ENCODE results near the gene KEL.

Gene KEL

DNA sequence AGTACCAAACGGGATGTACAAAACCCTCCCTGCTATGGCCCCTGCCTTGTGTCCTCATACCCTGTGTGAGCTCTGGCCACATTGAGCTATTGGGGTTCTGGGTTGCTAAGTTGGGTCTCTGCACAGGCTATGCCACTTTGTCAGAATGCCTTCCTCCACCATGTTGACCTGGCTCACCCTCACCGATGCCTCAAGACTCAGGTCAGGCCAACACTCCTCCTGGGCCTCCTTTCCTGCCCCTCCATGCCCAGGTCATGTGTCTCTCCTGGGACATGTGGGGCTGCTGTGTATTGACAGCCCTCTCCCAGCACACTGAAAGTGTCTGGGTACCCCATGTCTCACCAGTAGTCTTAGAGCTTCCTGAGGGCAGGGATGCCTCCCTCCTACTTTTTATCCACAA lies 43.3 kb downstream of the KEL start:
- Histone ChIP-seq H3K4me1 (ENCODE audit: low read length) (no peaks in the 10 kb centered on the region), H3K27me3 (replicated peaks; ENCODE audit: insufficient read depth, low read length) (no peaks in the 10 kb centered on the region), H3K9me2 (replicated peaks; ENCODE audit: insufficient read depth, low read length) (no peaks in the 10 kb centered on the region), H3K9ac (ENCODE audit: low read length) (no peak overlapping the region), H3K9me3 (replicated peaks; ENCODE audit: insufficient read depth, low read length) (no peaks in the 10 kb centered on the region), H2AFZ (ENCODE audit: low read length) (no peak overlapping the region), H3K4me2 (ENCODE audit: low read depth, low read length) (no peak overlapping the region), H3K4me3 (ENCODE audit: low read length) (no peak overlapping the region), H3F3A (ENCODE audit: insufficient read depth, low read length) (no peaks in the 10 kb centered on the region), H3K79me2 (ENCODE audit: low read length) (no peaks in the 10 kb centered on the region), H3K27ac (ENCODE audit: low read length) (no peak overlapping the region), H3K36me3 (replicated peaks; ENCODE audit: insufficient read depth, low read length) (no peaks in the 10 kb centered on the region), H4K20me1 (ENCODE audit: insufficient read depth, low read length) (no peaks in the 10 kb centered on the region)
- TF ChIP-seq EZH2phosphoT487 (IDR thresholded peaks at IDR 0.05; ENCODE audit: low read length), result no peak
- no peak for TF ChIP-seq EZH2 (optimal IDR thresholded peaks at IDR 0.05; ENCODE audit: low read depth, low read length)
- TF ChIP-seq, protein P1, sequence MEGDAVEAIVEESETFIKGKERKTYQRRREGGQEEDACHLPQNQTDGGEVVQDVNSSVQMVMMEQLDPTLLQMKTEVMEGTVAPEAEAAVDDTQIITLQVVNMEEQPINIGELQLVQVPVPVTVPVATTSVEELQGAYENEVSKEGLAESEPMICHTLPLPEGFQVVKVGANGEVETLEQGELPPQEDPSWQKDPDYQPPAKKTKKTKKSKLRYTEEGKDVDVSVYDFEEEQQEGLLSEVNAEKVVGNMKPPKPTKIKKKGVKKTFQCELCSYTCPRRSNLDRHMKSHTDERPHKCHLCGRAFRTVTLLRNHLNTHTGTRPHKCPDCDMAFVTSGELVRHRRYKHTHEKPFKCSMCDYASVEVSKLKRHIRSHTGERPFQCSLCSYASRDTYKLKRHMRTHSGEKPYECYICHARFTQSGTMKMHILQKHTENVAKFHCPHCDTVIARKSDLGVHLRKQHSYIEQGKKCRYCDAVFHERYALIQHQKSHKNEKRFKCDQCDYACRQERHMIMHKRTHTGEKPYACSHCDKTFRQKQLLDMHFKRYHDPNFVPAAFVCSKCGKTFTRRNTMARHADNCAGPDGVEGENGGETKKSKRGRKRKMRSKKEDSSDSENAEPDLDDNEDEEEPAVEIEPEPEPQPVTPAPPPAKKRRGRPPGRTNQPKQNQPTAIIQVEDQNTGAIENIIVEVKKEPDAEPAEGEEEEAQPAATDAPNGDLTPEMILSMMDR (IDR thresholded peaks at IDR 0.05; ENCODE audit: low read length), result no peak
- DNase-seq, result no peak

DNA sequence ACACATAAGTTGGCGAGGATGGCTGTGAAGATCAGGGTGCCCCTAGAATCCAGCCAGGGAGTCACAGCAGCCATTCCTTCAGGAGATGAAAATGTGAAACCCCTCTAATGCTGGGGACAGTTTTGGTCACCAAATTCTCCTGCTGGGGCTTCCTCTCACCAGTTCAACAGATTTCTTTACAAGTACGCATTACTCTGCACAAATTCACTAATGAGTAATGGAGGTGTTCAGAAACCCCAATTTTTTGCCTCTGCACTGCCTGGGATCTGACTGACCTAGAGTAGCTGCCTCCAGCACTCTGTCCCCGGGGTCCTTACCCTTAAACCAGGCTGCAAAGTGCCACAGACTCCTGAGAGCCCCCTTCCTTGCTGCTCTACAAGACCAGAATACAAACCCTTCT lies 44.7 kb downstream of the KEL start:
- no peak for DNase-seq
- no peak for TF ChIP-seq EZH2 (optimal IDR thresholded peaks at IDR 0.05; ENCODE audit: low read depth, low read length)
- TF ChIP-seq EZH2phosphoT487 (IDR thresholded peaks at IDR 0.05; ENCODE audit: low read length), result no peak
- TF ChIP-seq, protein P1 (IDR thresholded peaks at IDR 0.05; ENCODE audit: low read length), result no peak
- Histone ChIP-seq H3K4me3 (ENCODE audit: low read length) (no peak overlapping the region), H3K36me3 (replicated peaks; ENCODE audit: insufficient read depth, low read length) (no peaks in the 10 kb centered on the region), H4K20me1 (ENCODE audit: insufficient read depth, low read length) (no peaks in the 10 kb centered on the region), H3F3A (ENCODE audit: insufficient read depth, low read length) (no peaks in the 10 kb centered on the region), H3K4me2 (ENCODE audit: low read depth, low read length) (no peak overlapping the region), H3K9ac (ENCODE audit: low read length) (no peak overlapping the region), H3K9me2 (replicated peaks; ENCODE audit: insufficient read depth, low read length) (no peaks in the 10 kb centered on the region), H3K79me2 (ENCODE audit: low read length) (no peaks in the 10 kb centered on the region), H3K4me1 (ENCODE audit: low read length) (no peaks in the 10 kb centered on the region), H3K27me3 (replicated peaks; ENCODE audit: insufficient read depth, low read length) (no peaks in the 10 kb centered on the region), H2AFZ (ENCODE audit: low read length) (no peak overlapping the region), H3K9me3 (replicated peaks; ENCODE audit: insufficient read depth, low read length) (no peaks in the 10 kb centered on the region), H3K27ac (ENCODE audit: low read length) (no peak overlapping the region)

DNA sequence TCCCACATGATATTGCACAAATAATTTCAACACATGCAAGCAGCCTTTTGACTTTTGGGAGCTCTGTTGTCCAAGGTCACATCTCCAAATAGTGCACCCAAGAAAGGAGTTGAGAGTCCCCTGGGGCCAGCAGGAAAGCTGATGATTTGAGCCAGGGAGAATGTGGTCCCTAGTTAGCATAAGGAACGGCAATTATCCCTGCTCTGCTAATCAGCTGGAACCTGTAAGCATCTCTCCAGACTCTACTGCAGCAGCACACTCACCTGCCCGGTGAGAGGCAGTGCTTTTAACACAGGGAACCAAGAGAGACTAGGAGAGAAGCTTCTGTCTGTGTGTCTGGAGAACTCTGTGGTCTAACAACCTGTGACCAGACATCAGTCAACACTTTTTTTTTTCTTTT lies 45.7 kb downstream of the KEL start:
- Histone ChIP-seq H3K4me2 (ENCODE audit: low read depth, low read length) (no peak overlapping the region), H3K9ac (ENCODE audit: low read length) (no peak overlapping the region), H3K27me3 (replicated peaks; ENCODE audit: insufficient read depth, low read length) (no peaks in the 10 kb centered on the region), H3K4me1 (ENCODE audit: low read length) (no peaks in the 10 kb centered on the region), H3K9me2 (replicated peaks; ENCODE audit: insufficient read depth, low read length) (no peaks in the 10 kb centered on the region), H3K36me3 (replicated peaks; ENCODE audit: insufficient read depth, low read length) (no peaks in the 10 kb centered on the region), H2AFZ (ENCODE audit: low read length) (no peak overlapping the region), H3K79me2 (ENCODE audit: low read length) (no peaks in the 10 kb centered on the region), H4K20me1 (ENCODE audit: insufficient read depth, low read length) (no peaks in the 10 kb centered on the region), H3K4me3 (ENCODE audit: low read length) (no peak overlapping the region), H3F3A (ENCODE audit: insufficient read depth, low read length) (no peaks in the 10 kb centered on the region), H3K9me3 (replicated peaks; ENCODE audit: insufficient read depth, low read length) (no peaks in the 10 kb centered on the region), H3K27ac (ENCODE audit: low read length) (no peak overlapping the region)
- TF ChIP-seq EZH2phosphoT487 (IDR thresholded peaks at IDR 0.05; ENCODE audit: low read length), result no peak
- TF ChIP-seq, protein P1 (IDR thresholded peaks at IDR 0.05; ENCODE audit: low read length), result no peak
- TF ChIP-seq EZH2 (optimal IDR thresholded peaks at IDR 0.05; ENCODE audit: low read depth, low read length), result no peak
- no peak for DNase-seq
